Measurements from ENCODE around the gene KRTAP4-12. TPM values are rescaled to one million over a fixed set of nuclear protein-coding genes. Genes with fewer than 3 reads are reported as not detected.
"Not testable (repeated sequence)": the region's sequence is repeated elsewhere in the genome, so short reads cannot be mapped to it uniquely, and the experiment has no call there.

Gene KRTAP4-12
- total RNA-seq, 2 experiments from 2014 or later: not detected

DNA sequence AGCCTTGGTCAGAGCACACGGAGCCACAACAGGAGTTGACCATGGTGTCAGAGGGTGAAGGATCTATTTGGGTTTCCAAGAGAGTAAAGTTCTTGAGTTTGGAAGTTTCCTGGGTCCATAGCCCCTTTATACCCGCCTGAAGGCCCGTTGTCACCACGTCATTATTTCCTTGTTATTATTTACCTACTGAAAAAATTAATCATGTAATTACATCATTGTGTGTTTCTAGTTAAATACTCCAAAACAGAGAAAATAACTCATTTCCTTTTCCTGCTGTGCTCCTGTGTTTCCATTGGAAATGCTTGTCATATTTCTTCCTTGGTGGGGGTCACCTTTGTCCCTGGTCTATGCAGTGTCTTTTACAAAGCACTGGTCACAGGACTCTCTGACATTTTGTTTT lies 25.9 kb downstream of the KRTAP4-12 start, which contains the start of gene KRTAP4-8:
Gene KRTAP4-8 (minus strand): TSS at position 101 of the 400 bp plus-strand sequence. CDS start 58 bp downstream, at position 43.
- intact Hi-C loops (cut with DNase I, micrococcal nuclease): loop anchor here in 1 of 2 experiments (5.0 kb wide), 1 partner anchor 39 kb away; no protein-coding TSS in a partner anchor
- Mint-ChIP-seq H3K9me3 (no peaks in the 10 kb centered on the region), H3K27me3 (peaks cover 10% of the 10 kb centered on the region), H3K27ac (no peak within 1 kb of the TSS), H3K4me3 (no peak within 1 kb of the TSS), H3K4me1 (ENCODE audit: low read depth) (peaks cover 17% of the 10 kb centered on the region), H3K36me3 (ENCODE audit: low read depth) (no peaks in the 10 kb centered on the region)
- CTCF ChIA-PET: no interaction called here
- DNase-seq: no peak
- POLR2A ChIA-PET: no interaction called here
- Histone ChIP-seq H3K27ac (ENCODE audit: low read depth in 1 of 2, low read length in 2 of 2) (no peak within 1 kb of the TSS), H3K9me3 (ENCODE audit: control insufficient read depth in 1 of 2, insufficient read depth in 1 of 2, low read length in 2 of 2) (no peaks in the 10 kb centered on the region), H3K36me3 (ENCODE audit: insufficient read depth, low read length) (no peaks in the 10 kb centered on the region), H3K4me1 (ENCODE audit: insufficient read depth, low read length) (peaks cover 3% of the 10 kb centered on the region), H3K4me3 (ENCODE audit: low read length) (no peak within 1 kb of the TSS), H3K27me3 (ENCODE audit: control insufficient read depth in 1 of 2, insufficient read depth in 2 of 2, low read length in 2 of 2) (peaks cover 0 to 2% of the 10 kb centered on the region in 2 experiments)
- no peak for ATAC-seq (ENCODE audit: poor library complexity)
- TF ChIP-seq, protein P1, sequence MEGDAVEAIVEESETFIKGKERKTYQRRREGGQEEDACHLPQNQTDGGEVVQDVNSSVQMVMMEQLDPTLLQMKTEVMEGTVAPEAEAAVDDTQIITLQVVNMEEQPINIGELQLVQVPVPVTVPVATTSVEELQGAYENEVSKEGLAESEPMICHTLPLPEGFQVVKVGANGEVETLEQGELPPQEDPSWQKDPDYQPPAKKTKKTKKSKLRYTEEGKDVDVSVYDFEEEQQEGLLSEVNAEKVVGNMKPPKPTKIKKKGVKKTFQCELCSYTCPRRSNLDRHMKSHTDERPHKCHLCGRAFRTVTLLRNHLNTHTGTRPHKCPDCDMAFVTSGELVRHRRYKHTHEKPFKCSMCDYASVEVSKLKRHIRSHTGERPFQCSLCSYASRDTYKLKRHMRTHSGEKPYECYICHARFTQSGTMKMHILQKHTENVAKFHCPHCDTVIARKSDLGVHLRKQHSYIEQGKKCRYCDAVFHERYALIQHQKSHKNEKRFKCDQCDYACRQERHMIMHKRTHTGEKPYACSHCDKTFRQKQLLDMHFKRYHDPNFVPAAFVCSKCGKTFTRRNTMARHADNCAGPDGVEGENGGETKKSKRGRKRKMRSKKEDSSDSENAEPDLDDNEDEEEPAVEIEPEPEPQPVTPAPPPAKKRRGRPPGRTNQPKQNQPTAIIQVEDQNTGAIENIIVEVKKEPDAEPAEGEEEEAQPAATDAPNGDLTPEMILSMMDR (IDR thresholded peaks at IDR 0.05): no peak

DNA sequence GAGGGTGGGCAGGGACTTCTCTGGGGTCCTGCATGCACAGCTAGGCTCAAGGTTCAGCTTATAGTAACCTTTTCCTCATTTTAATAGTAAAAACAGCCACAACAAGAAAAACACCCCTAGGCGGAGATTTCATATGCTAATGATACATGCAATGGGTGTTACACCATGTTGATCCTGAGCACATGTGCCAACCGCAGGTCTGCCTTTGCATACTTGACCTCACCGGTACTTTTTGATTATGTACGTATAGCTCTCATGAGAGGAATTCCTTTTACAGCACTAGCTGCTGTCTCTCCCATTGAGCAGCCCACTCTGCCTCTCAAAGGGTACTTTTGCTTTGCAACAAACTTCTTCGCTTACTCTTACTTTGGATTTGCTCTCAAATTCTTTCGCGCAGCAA lies 27.9 kb downstream of the KRTAP4-12 start:
- H3K27ac Mint-ChIP-seq: no peak overlapping the region
- H3K4me3 ChIP-seq (ENCODE audit: low read length): no peak overlapping the region
- H3K36me3 Mint-ChIP-seq (ENCODE audit: low read depth): no peaks in the 10 kb centered on the region

DNA sequence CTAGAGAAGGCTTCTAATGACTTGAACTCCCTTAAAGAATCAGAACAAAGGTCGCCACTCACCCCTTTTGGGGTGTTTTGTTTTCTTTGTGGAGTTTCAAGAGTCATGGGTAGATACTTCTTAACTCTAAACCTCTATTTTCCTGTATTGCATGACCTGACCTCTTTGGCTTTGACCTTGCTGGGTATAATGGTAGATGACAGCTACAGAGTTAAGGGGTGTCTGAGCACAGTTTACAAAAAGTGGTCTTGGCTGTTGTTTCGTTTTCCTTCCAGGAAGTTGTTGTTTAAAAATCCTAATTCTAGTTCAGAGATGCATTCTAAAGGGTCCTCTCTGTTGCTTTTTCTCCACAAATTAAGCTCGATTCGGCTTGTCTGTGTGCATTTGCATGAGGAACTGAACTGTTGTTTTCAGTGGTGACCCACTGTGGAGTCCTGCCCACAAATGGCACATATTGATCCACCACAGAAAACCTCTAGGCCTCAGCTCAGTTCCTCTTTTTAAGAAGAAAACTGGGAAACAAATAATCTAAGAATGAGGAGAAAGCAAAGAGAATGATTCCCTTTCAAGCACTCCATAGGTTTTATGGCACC lies 35.1 kb downstream of the KRTAP4-12 start:
- DNase-seq; H3K4me1 ChIP-seq (ENCODE audit: insufficient read depth, low read length); H3K4me3 Mint-ChIP-seq; H3K9me3 Mint-ChIP-seq; H3K4me3 ChIP-seq (ENCODE audit: low read length); H3K9me3 ChIP-seq (ENCODE audit: control insufficient read depth in 1 of 2, insufficient read depth in 1 of 2, low read length in 2 of 2); H3K27ac Mint-ChIP-seq; POLR2A ChIA-PET; H3K36me3 ChIP-seq (ENCODE audit: insufficient read depth, low read length); H3K27me3 ChIP-seq (ENCODE audit: control insufficient read depth in 1 of 2, insufficient read depth in 2 of 2, low read length in 2 of 2); CTCF ChIA-PET; H3K36me3 Mint-ChIP-seq (ENCODE audit: low read depth); ATAC-seq (ENCODE audit: poor library complexity); H3K27ac ChIP-seq (ENCODE audit: low read depth in 1 of 2, low read length in 2 of 2); H3K4me1 Mint-ChIP-seq (ENCODE audit: low read depth); intact Hi-C loops (cut with DNase I, micrococcal nuclease): not testable (repeated sequence)
- peaks cover 11% of the 10 kb centered on the region for H3K27me3 Mint-ChIP-seq

More for the DNA sequence above, 27.9 kb downstream of the KRTAP4-12 start:
- no peaks in the 10 kb centered on the region for H3K36me3 ChIP-seq (ENCODE audit: insufficient read depth, low read length)
- no peak overlapping the region for H3K27ac ChIP-seq (ENCODE audit: low read depth in 1 of 2, low read length in 2 of 2)
- Mint-ChIP-seq H3K27me3 (peaks cover 10% of the 10 kb centered on the region), H3K9me3 (no peaks in the 10 kb centered on the region), H3K4me1 (ENCODE audit: low read depth) (peaks cover 15% of the 10 kb centered on the region), H3K4me3 (no peak overlapping the region)
- TF ChIP-seq, protein P1 (IDR thresholded peaks at IDR 0.05): no peak
- peaks cover 0 to 2% of the 10 kb centered on the region in 2 experiments for H3K27me3 ChIP-seq (ENCODE audit: control insufficient read depth in 1 of 2, insufficient read depth in 2 of 2, low read length in 2 of 2)
- H3K9me3 ChIP-seq (ENCODE audit: control insufficient read depth in 1 of 2, insufficient read depth in 1 of 2, low read length in 2 of 2): no peaks in the 10 kb centered on the region
- intact Hi-C loops (cut with DNase I, micrococcal nuclease): loop anchor here in 1 of 2 experiments (5.0 kb wide), 1 partner anchor 41 kb away; no protein-coding TSS in a partner anchor
- ChIA-PET CTCF (no interaction called here), POLR2A (no interaction called here)
- DNase-seq: no peak
- no peak for ATAC-seq (ENCODE audit: poor library complexity)
- peaks cover 3% of the 10 kb centered on the region for H3K4me1 ChIP-seq (ENCODE audit: insufficient read depth, low read length)

DNA sequence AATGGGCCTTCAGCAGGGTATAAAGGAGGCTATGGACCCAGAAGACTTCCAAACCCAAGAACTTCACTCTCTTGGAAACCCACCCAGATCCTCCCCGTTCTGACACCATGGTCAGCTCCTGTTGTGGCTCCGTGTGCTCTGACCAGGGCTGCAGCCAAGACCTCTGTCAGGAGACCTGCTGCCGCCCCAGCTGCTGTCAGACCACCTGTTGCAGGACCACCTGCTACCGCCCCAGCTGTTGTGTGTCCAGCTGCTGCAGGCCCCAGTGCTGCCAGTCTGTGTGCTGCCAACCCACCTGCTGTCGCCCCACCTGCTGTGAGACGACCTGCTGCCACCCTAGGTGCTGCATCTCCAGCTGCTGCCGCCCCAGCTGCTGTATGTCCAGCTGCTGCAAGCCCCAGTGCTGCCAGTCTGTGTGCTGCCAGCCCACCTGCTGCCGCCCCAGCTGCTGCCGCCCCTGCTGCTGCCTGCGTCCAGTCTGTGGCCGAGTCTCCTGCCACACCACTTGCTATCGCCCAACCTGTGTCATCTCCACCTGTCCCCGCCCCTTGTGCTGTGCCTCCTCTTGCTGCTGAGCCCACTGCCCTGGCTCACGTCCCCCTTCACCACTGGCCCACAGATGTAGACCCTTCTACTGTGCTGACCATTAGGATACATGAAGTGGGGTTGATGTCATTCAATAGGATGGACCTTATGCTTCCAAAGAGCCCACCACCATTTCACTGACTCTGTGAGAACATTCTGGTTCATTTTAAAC lies 39.7 kb downstream of the KRTAP4-12 start, which contains the start of gene KRTAP4-7:
Gene KRTAP4-7 (plus strand): TSS at position 51 of the 757 bp plus-strand sequence. CDS start 57 bp downstream, at position 108.
- POLR2A ChIA-PET; ATAC-seq (ENCODE audit: poor library complexity); H3K4me1 Mint-ChIP-seq (ENCODE audit: low read depth); H3K4me1 ChIP-seq (ENCODE audit: insufficient read depth, low read length); H3K27ac Mint-ChIP-seq; intact Hi-C loops (cut with DNase I, micrococcal nuclease); H3K27me3 ChIP-seq (ENCODE audit: control insufficient read depth in 1 of 2, insufficient read depth in 2 of 2, low read length in 2 of 2); H3K9me3 ChIP-seq (ENCODE audit: control insufficient read depth in 1 of 2, insufficient read depth in 1 of 2, low read length in 2 of 2); H3K36me3 ChIP-seq (ENCODE audit: insufficient read depth, low read length); H3K4me3 Mint-ChIP-seq; H3K9me3 Mint-ChIP-seq; H3K4me3 ChIP-seq (ENCODE audit: low read length); H3K27ac ChIP-seq (ENCODE audit: low read depth in 1 of 2, low read length in 2 of 2); H3K36me3 Mint-ChIP-seq (ENCODE audit: low read depth); DNase-seq: not testable (repeated sequence)
- peaks cover 13% of the 10 kb centered on the region for H3K27me3 Mint-ChIP-seq
- CTCF ChIA-PET: interaction anchor here (0.6 kb wide), 1 partner anchor 564 kb away, joined by 4 read pairs; no protein-coding TSS in a partner anchor

DNA sequence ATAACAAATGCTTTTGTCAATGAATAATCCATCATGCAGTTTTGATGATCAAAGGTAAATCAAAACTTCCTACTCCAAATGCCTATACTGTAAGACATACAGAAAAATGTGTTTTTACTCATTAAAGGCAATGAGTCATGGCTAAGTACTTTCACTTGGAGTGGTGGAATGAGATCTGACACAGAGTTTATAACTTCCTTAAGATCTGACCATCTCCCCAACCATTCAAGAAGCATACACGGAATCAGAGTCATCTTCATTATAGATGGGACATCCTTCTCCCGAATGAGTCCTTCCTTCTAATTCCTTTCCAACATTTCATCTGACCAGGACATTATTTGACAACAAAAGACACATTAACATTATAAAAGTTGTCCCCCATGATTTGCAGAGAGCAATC lies 40.6 kb downstream of the KRTAP4-12 start:
- H3K4me1 Mint-ChIP-seq (ENCODE audit: low read depth); H3K36me3 Mint-ChIP-seq (ENCODE audit: low read depth); H3K4me3 ChIP-seq (ENCODE audit: low read length); DNase-seq; H3K9me3 Mint-ChIP-seq; POLR2A ChIA-PET; H3K9me3 ChIP-seq (ENCODE audit: control insufficient read depth in 1 of 2, insufficient read depth in 1 of 2, low read length in 2 of 2); H3K27ac Mint-ChIP-seq; CTCF ChIA-PET; H3K4me1 ChIP-seq (ENCODE audit: insufficient read depth, low read length); H3K27me3 ChIP-seq (ENCODE audit: control insufficient read depth in 1 of 2, insufficient read depth in 2 of 2, low read length in 2 of 2); H3K4me3 Mint-ChIP-seq; ATAC-seq (ENCODE audit: poor library complexity); intact Hi-C loops (cut with DNase I, micrococcal nuclease); H3K36me3 ChIP-seq (ENCODE audit: insufficient read depth, low read length); H3K27ac ChIP-seq (ENCODE audit: low read depth in 1 of 2, low read length in 2 of 2): not testable (repeated sequence)
- H3K27me3 Mint-ChIP-seq: peaks cover 19% of the 10 kb centered on the region

All from CD4-positive, alpha-beta T cell (primary cell).